ENCODE results near the gene ASS1.

GRCh38 chr9:130459151-130459550 is 14.4 kb downstream of the ASS1 start:
- TF ChIP-seq REST (IDR thresholded peaks at IDR 0.05; ENCODE audit: insufficient read depth in 1 of 2, low read depth in 2 of 2, low read length in 1 of 2) (no peak), CTCF (IDR thresholded peaks at IDR 0.05) (no peak), POLR2AphosphoS5 (IDR thresholded peaks at IDR 0.05; ENCODE audit: low read depth, low read length) (no peak)
